ENCODE measurements around the gene SSR4.
A peak's percentile ranks its signal among the peaks of the same experiment; 100 is the strongest.

The SSR4 gene

GRCh38 chrX:153778181-153778580 lies 16.3 kb upstream of the SSR4 start:
- no peaks in the 10 kb centered on the region for H3K4me1 ChIP-seq (ENCODE audit: control insufficient read depth, low read length)
- no peak overlapping the region for H3K27ac ChIP-seq (ENCODE audit: low read depth, low read length)

GRCh38 chrX:153778684-153779101 lies 15.8 kb upstream of the SSR4 start:
- Histone ChIP-seq H3F3A (ENCODE audit: control insufficient read depth, insufficient read depth) (no peaks in the 10 kb centered on the region), H3K27me3 (ENCODE audit: control insufficient read depth, low read length) (no peaks in the 10 kb centered on the region), H3K9me2 (replicated peaks; ENCODE audit: control insufficient read depth, low read length) (no peaks in the 10 kb centered on the region), H4K20me1 (ENCODE audit: control insufficient read depth, insufficient read depth, low read depth, low read length) (no peaks in the 10 kb centered on the region), H3K4me3 (ENCODE audit: low read length) (no peak overlapping the region), H3K79me2 (ENCODE audit: control insufficient read depth, low read length) (no peaks in the 10 kb centered on the region), H3K4me2 (ENCODE audit: low read length) (no peak overlapping the region), H3K36me3 (ENCODE audit: control insufficient read depth, low read length) (no peaks in the 10 kb centered on the region), H3K9me3 (ENCODE audit: control insufficient read depth, insufficient read depth, low read length) (no peaks in the 10 kb centered on the region), H3K4me1 (ENCODE audit: control insufficient read depth, low read length) (no peaks in the 10 kb centered on the region), H3K27ac (ENCODE audit: low read depth, low read length) (no peak overlapping the region)
- TF ChIP-seq CTCF (IDR thresholded peaks at IDR 0.05; ENCODE audit: low read depth, low read length, poor library complexity, severe bottlenecking) = peak; percentile 10
- no peak for TF ChIP-seq EZH2phosphoT487 (IDR thresholded peaks at IDR 0.05; ENCODE audit: borderline replicate concordance, low read length)

More at GRCh38 chrX:153778181-153778580, 16.3 kb upstream of the SSR4 start:
- Histone ChIP-seq H3K4me2 (ENCODE audit: low read length) (no peak overlapping the region), H3K79me2 (ENCODE audit: control insufficient read depth, low read length) (no peaks in the 10 kb centered on the region), H4K20me1 (ENCODE audit: control insufficient read depth, insufficient read depth, low read depth, low read length) (no peaks in the 10 kb centered on the region), H3F3A (ENCODE audit: control insufficient read depth, insufficient read depth) (no peaks in the 10 kb centered on the region), H3K9me2 (replicated peaks; ENCODE audit: control insufficient read depth, low read length) (no peaks in the 10 kb centered on the region), H3K4me3 (ENCODE audit: low read length) (no peak overlapping the region), H3K27me3 (ENCODE audit: control insufficient read depth, low read length) (no peaks in the 10 kb centered on the region), H3K9me3 (ENCODE audit: control insufficient read depth, insufficient read depth, low read length) (no peaks in the 10 kb centered on the region), H3K36me3 (ENCODE audit: control insufficient read depth, low read length) (no peaks in the 10 kb centered on the region)
- TF ChIP-seq EZH2phosphoT487 (IDR thresholded peaks at IDR 0.05; ENCODE audit: borderline replicate concordance, low read length) (no peak), CTCF (IDR thresholded peaks at IDR 0.05; ENCODE audit: low read depth, low read length, poor library complexity, severe bottlenecking) (no peak)

- H3F3A ChIP-seq (ENCODE audit: control insufficient read depth, insufficient read depth) = no peaks in the 10 kb centered on the region
- no peaks in the 10 kb centered on the region for H3K27me3 ChIP-seq (ENCODE audit: control insufficient read depth, low read length)
- no peak overlapping the region for H3K4me2 ChIP-seq (ENCODE audit: low read length)
- no peak overlapping the region for H3K27ac ChIP-seq (ENCODE audit: low read depth, low read length)
- H3K9me3 ChIP-seq (ENCODE audit: control insufficient read depth, insufficient read depth, low read length) = no peaks in the 10 kb centered on the region
- H3K4me3 ChIP-seq (ENCODE audit: low read length) = no peak overlapping the region
- TF ChIP-seq CTCF (IDR thresholded peaks at IDR 0.05; ENCODE audit: low read depth, low read length, poor library complexity, severe bottlenecking) = no peak
- no peak for TF ChIP-seq EZH2phosphoT487 (IDR thresholded peaks at IDR 0.05; ENCODE audit: borderline replicate concordance, low read length)
- no peaks in the 10 kb centered on the region for H3K4me1 ChIP-seq (ENCODE audit: control insufficient read depth, low read length)
- H3K9me2 ChIP-seq (replicated peaks; ENCODE audit: control insufficient read depth, low read length) = no peaks in the 10 kb centered on the region
- no peaks in the 10 kb centered on the region for H4K20me1 ChIP-seq (ENCODE audit: control insufficient read depth, insufficient read depth, low read depth, low read length)
- no peaks in the 10 kb centered on the region for H3K79me2 ChIP-seq (ENCODE audit: control insufficient read depth, low read length)
- H3K36me3 ChIP-seq (ENCODE audit: control insufficient read depth, low read length) = no peaks in the 10 kb centered on the region
Measured at GRCh38 chrX:153779891-153780677, 14.4 kb upstream of the SSR4 start.

Data from DOHH2 (cell line).